ENCODE data around the gene TCF20. TPM values are rescaled to one million over a fixed set of nuclear protein-coding genes. Genes with fewer than 3 reads are reported as not detected.

TCF20 gene
- total RNA-seq, 2 experiments from 2014 or later, result 64.1 to 68.3 TPM

DNA sequence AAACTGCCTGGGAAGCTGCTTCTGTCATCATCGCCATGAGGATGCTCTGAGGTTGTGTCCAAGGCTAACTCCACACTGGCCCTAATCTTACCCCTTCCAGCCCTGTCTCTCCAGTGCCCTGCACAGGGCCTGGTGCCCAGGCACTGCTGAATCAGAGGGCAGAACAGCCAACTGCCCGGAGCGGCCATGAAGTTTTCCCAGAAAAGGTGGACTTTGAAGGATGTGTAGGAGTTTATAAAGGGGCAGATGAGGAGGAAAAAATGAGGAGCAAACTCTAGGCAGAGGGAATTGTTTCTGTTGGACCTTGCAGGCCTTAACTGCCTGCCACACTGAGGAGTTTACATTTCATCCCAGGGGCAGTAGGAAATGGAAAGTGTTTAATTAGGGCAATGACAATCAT, 39.4 kb upstream of the TCF20 start:
- Mint-ChIP-seq H3K27me3 (no peaks in the 10 kb centered on the region), H3K36me3 (ENCODE audit: low read depth) (no peaks in the 10 kb centered on the region), H3K4me1 (peaks cover 48% of the 10 kb centered on the region), H3K9me3 (ENCODE audit: low read depth) (no peaks in the 10 kb centered on the region), H3K4me3 (no peak overlapping the region), H3K27ac (no peak overlapping the region)
- intact Hi-C loops (cut with DNase I, micrococcal nuclease), result no loop called here
- ATAC-seq, result no peak
- ChIA-PET CTCF (no interaction called here), POLR2A (interaction anchor here (0.7 kb wide), 2 partner anchors 53 to 337 kb away, joined by 3 to 4 read pairs; no protein-coding TSS in a partner anchor)
- no peak for DNase-seq

DNA sequence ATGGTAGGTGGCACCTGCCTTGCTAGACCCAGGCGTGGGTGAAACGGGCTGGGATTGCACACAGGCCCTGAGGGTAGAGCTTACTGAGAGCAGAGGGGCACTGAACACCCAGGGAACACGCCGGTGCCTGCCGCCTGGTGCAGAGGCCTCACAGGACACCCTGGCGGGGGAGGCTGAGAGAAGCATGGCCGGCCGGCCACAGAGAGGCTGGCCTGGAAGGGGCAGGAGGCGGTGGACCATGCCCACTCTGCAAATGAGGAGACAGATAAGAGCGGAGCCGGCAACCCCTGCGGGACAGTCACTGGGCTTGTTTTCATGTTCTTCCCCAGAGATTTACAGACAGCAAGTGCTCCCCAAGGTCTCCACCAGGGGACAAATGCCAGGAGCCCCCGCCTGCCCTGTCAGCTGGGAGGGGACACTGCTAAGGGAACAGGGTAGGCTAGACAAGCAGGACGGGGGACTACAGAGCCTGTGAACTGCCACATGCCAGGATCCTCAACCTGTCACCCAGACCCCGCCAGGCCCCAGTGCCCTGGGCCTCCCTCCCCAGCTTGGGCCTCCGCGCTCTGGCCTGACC, 38.5 kb upstream of the TCF20 start:
- Mint-ChIP-seq H3K4me3 (no peak overlapping the region), H3K27me3 (no peaks in the 10 kb centered on the region), H3K4me1 (peaks cover 48% of the 10 kb centered on the region), H3K9me3 (ENCODE audit: low read depth) (no peaks in the 10 kb centered on the region), H3K27ac (no peak overlapping the region), H3K36me3 (ENCODE audit: low read depth) (no peaks in the 10 kb centered on the region)
- no peak for ATAC-seq
- ChIA-PET CTCF (no interaction called here), POLR2A (interaction anchor here (0.7 kb wide), 1 partner anchor 52 kb away, joined by 3 read pairs; no protein-coding TSS in a partner anchor)
- DNase-seq, result no peak
- intact Hi-C loops (cut with DNase I, micrococcal nuclease), result no loop called here

DNA sequence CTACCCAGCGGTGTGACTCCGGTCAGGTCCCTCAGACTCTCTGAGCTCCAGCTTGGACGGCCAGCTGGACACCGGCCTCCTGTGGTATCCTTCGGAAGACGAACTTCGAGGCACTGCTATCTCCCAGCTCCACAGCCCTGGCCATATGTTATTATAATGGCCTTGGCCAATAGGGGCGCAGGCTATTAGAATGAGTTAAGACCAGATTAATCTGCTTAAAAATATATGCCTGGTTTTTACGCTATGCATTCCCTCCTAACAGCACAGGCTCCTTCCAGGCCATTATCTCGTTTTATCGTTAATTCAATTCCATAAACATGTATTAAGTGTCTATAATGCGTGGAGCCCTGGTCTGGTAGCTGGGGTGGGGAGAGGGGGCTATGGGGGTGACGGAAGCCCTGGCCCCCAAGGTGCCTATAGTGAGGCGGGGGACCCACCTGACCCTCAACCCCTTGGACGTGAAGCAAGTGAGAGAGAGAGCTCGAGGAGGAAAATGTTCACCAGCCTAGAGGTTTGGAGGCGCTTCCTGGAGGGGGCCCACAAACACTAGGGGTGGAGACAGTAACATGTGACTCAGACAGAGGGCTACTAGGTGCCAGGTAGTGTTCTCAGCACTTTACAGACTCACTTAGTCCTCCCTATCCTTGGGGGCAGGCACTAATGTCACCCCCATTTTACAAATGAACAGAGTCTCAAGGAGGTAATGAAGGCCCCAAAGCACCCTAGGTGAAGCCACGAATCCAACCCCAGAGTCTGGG, 37.5 kb upstream of the TCF20 start:
- H3K27me3 Mint-ChIP-seq, result no peaks in the 10 kb centered on the region
- intact Hi-C loops (cut with DNase I, micrococcal nuclease), result no loop called here

DNA sequence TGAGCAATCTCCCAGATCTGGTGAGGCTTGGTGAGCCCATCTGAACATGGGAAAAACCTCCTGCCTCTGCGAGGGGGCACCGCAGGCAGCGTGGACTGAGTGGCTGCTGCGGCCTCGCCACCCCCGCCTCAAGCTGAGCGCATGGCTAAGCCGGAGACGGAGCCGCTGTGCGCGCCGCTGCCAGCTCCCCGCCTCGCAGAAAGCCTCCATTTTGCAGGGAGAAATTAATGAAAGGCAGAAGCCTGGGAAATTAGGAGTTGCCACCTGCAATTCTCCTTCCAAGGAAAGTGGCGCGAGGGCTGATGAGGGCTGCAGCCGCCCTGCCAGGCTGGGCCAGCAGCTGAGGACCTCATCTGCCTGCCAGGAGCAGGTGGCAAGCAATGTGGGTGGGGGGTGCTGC, 35.6 kb upstream of the TCF20 start:
- Mint-ChIP-seq H3K9me3 (ENCODE audit: low read depth) (no peaks in the 10 kb centered on the region), H3K4me1 (peaks cover 57% of the 10 kb centered on the region), H3K27ac (no peak overlapping the region), H3K27me3 (no peaks in the 10 kb centered on the region), H3K36me3 (ENCODE audit: low read depth) (no peaks in the 10 kb centered on the region), H3K4me3 (no peak overlapping the region)
- ATAC-seq, result no peak
- no peak for DNase-seq
- intact Hi-C loops (cut with DNase I, micrococcal nuclease), result no loop called here
- ChIA-PET CTCF (no interaction called here), POLR2A (no interaction called here)

More for the DNA sequence above, 37.5 kb upstream of the TCF20 start:
- Mint-ChIP-seq H3K36me3 (ENCODE audit: low read depth) (no peaks in the 10 kb centered on the region), H3K4me1 (peaks cover 48% of the 10 kb centered on the region), H3K9me3 (ENCODE audit: low read depth) (no peaks in the 10 kb centered on the region), H3K4me3 (no peak overlapping the region), H3K27ac (no peak overlapping the region)
- ATAC-seq (no peak), DNase-seq (no peak)
- ChIA-PET CTCF (no interaction called here), POLR2A (no interaction called here)

DNA sequence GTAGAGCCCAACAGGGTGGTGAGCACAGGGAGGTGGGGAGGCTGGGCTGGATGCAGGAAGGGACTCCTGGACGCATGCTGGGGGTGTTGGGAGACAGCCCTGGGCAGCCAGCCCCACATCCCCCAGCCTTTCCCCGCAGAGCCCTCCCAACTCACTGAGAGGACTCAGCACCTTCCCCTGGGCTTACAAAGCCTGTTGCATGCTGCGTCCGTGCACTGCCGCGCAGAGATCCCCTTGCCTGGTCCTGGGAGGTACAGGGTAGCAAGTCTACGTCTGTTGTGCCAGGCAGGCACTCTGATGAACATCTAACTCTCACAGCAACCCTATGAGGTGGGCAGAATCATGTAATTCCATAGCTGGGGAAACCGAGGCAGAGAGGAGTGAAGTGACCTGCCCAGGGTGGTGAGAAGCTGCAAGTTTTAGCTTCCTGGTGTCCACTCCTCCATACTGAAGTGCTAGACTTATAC, 33.9 kb upstream of the TCF20 start:
- H3K36me3 Mint-ChIP-seq (ENCODE audit: low read depth), result no peaks in the 10 kb centered on the region
- no peak overlapping the region for H3K27ac Mint-ChIP-seq
- ChIA-PET CTCF (no interaction called here), POLR2A (interaction anchor here (0.6 to 0.8 kb wide), 2 partner anchors 8 to 17 kb away, joined by 3 to 4 read pairs; no protein-coding TSS in a partner anchor)
- H3K27me3 Mint-ChIP-seq, result no peaks in the 10 kb centered on the region
- DNase-seq (no peak), ATAC-seq (no peak)
- peaks cover 69% of the 10 kb centered on the region for H3K4me1 Mint-ChIP-seq
- intact Hi-C loops (cut with DNase I, micrococcal nuclease), result no loop called here
- H3K4me3 Mint-ChIP-seq, result no peak overlapping the region
- H3K9me3 Mint-ChIP-seq (ENCODE audit: low read depth), result no peaks in the 10 kb centered on the region

DNA sequence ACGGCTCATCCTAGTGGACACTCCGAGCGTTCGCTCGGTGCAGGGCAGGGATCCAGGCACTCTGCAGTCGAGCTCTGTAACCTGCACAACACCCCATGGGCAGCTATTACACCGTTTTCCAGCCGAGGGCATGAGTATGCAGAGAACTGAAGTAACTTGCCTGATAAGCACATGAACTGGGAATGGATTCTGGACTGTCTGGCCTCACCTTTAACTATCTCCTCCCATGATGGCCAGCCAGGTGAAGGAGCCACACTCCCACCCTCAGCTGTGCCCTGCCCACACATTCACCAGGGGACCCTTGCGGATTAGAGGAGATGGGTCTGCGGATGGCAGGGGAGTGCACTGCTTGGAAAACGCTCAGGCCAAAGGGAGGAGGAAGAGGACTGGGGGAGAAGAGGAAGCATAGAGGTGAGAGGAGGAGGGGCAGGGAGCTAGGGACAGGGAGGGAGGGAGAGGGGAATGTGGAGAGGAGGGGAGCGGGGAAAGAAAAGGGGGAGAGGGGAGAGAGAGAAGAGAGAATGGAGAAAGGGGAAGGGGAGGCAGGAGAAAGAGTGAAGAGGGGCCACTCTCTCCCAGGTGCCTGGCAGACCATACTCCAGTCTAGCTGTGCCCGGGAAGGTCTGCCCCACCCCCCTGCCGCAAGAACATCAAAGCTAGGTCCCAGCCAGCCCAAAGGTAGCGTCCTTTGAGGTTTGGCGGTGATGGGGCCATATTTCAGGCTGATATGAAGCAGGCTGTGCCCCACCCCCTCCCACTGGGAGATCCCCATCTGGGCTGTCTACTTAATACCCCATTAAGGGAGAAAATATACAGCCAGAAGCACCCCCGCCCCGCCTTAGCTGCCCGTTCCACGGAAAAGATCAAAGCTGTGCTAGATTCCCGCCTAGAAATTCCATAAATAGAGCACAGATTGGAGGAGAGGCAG, 33.2 kb upstream of the TCF20 start:
- Mint-ChIP-seq H3K4me3 (no peak overlapping the region), H3K27me3 (no peaks in the 10 kb centered on the region), H3K9me3 (ENCODE audit: low read depth) (no peaks in the 10 kb centered on the region), H3K4me1 (peaks cover 75% of the 10 kb centered on the region), H3K27ac (peak overlapping the region; percentile 47), H3K36me3 (ENCODE audit: low read depth) (no peaks in the 10 kb centered on the region)
- peak; percentile 42 for DNase-seq
- CTCF ChIA-PET, result no interaction called here
- POLR2A ChIA-PET, result interaction anchor here (0.6 kb wide), 1 partner anchor 16 kb away, joined by 3 read pairs; no protein-coding TSS in a partner anchor
- intact Hi-C loops (cut with DNase I, micrococcal nuclease), result no loop called here
- ATAC-seq, result no peak

DNA sequence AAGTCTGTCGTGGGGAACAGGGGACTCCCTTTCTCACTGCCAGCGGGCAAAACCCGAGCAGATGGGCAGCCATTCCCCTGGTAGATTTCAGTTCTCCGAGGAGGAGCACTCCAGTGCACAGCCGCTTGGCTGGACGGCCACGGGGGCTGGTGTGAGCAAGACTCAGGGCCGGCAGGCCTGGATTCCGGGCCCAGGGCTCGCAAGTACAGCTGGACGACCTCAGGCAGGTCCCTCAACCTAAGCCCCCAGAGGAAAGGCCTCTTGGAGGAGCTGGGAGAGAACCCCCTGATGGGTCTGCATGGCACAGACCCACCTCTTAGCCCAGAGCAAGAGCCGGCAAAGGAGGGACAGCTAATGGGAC, 31.3 kb upstream of the TCF20 start:
- POLR2A ChIA-PET, result interaction anchor here (1.5 kb wide), 1 partner anchor 26 kb away, joined by 3 read pairs; no protein-coding TSS in a partner anchor
- H3K4me1 Mint-ChIP-seq, result peaks cover 78% of the 10 kb centered on the region
- no peaks in the 10 kb centered on the region for H3K9me3 Mint-ChIP-seq (ENCODE audit: low read depth)
- intact Hi-C loops (cut with DNase I, micrococcal nuclease), result no loop called here
- CTCF ChIA-PET, result no interaction called here
- H3K36me3 Mint-ChIP-seq (ENCODE audit: low read depth), result no peaks in the 10 kb centered on the region
- H3K27me3 Mint-ChIP-seq, result no peaks in the 10 kb centered on the region
- DNase-seq, result no peak
- no peak overlapping the region for H3K4me3 Mint-ChIP-seq
- no peak overlapping the region for H3K27ac Mint-ChIP-seq
- no peak for ATAC-seq

DNA sequence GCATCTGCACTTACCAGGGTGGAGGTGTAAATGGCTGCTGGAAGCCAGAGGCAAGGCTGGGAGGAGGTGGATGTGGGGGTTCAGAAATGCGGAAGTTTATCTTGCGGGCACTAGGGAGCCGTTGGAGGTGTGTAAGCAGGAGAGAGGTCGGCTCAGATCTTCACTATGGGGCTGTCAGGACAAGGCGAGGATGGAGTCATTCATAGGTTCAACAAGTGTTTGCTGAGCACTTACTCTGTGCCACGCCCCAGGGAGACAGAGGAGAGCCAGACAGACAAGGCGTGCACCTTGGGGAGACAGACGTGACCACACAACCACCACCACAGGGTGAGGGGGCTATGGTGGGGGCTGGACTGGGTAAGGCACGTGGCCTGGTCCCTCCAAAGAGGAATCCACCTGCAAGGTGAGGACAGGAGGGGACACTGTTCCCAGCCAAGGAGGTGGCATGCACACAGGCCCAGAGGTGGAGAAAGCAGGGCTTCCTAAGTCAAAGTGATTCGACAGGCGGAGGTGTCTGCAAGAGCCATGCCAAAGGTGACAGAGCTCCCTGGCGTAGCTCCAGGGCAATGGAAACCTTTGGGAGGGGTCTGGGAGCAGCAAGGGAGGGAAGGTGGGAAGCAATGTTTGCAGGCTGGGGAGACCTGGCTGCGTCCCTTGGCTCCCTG, 30.8 kb upstream of the TCF20 start:
- ATAC-seq (peak; percentile 9), DNase-seq (no peak)
- intact Hi-C loops (cut with DNase I, micrococcal nuclease), result no loop called here
- Mint-ChIP-seq H3K36me3 (ENCODE audit: low read depth) (no peaks in the 10 kb centered on the region), H3K9me3 (ENCODE audit: low read depth) (no peaks in the 10 kb centered on the region), H3K27me3 (no peaks in the 10 kb centered on the region), H3K27ac (peak overlapping the region; percentile 70), H3K4me3 (no peak overlapping the region), H3K4me1 (peaks cover 80% of the 10 kb centered on the region)
- ChIA-PET CTCF (no interaction called here), POLR2A (interaction anchor here (1.5 kb wide), 1 partner anchor 27 kb away, joined by 3 read pairs; no protein-coding TSS in a partner anchor)

DNA sequence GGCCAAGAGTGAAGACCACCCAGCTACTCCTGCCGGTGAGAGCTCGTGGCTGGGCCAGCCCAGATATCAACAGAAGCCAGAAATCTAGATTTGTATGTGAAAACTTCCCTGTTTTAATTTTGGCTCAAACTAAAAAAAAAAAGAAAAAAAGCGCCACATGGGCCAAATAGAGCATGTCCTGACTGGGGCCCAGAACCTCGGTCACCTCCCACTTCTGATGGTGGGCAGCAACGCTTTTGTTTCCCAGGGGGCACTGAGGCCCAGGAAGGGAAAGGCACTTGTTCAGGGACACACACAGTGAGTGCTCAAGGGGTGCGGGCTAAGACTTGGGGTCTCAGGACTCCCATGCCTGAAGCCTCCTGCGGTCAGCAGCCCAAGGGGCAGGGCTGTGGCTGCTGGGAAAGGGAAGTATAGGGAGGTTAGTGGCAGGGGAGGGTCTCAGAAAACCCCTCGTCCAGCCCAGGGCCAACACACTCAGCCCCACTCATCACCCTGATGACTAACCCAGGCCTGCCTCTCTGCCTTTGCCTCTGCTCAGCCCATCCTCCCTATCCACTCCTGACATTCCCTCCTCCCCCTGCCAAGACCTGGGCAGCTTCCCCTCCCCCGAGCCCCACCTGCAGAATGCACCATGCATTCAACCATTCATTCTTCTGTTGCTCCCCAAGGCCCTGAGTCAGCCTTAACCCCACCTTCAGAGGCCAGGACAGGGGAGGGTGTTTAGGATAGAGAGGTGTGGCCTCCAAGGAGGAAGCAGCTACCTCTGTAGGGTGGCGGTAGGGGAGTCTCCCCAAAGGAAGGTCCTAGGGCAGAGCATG, 30.0 kb upstream of the TCF20 start:
- intact Hi-C loops (cut with DNase I, micrococcal nuclease), result no loop called here
- no peaks in the 10 kb centered on the region for H3K36me3 Mint-ChIP-seq (ENCODE audit: low read depth)
- no peaks in the 10 kb centered on the region for H3K27me3 Mint-ChIP-seq
- H3K9me3 Mint-ChIP-seq (ENCODE audit: low read depth), result no peaks in the 10 kb centered on the region
- peaks cover 85% of the 10 kb centered on the region for H3K4me1 Mint-ChIP-seq
- DNase-seq, result peak; percentile 68
- peak; percentile 95 for ATAC-seq
- POLR2A ChIA-PET, result interaction anchor here (1.5 kb wide), 1 partner anchor 28 kb away, joined by 3 read pairs; no protein-coding TSS in a partner anchor
- no peak overlapping the region for H3K4me3 Mint-ChIP-seq
- CTCF ChIA-PET, result no interaction called here
- H3K27ac Mint-ChIP-seq, result peak overlapping the region; percentile 83

DNA sequence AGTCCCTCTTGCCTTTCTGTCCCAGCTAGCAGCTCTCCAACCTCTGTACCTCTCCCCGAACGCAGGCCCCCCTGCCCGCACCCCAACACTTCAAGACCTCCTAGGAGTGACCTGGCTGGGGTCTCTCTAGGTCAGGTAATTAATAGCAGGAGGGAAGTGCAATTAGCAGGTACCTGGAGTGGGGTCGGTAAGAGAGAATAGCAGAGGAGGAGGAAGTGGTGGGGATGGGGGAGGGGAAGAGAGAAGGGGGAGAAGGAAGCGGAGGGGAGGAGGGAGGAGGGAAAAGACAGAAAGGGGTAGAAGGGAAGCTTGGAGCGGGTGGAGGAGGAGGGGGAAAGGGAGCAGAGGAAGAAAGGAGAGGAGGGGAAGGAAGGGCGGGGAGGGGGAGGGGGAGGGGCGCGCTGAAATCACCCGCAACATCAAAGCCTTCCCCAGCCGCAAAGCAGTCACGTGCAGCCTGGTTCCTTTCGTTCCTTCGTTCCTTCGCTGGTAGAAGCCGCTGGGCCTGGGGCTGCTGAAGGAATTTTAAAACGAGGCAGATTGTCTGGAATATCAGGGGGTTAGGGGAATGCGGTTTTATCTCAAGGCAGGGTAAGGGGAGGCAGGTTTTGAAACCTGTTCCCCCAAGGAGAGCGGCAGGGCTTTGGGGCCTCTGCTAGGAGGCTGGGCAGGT, 29.3 kb upstream of the TCF20 start:
- DNase-seq (peak; percentile 70), ATAC-seq (no peak)
- H3K27me3 Mint-ChIP-seq, result no peaks in the 10 kb centered on the region
- ChIA-PET CTCF (no interaction called here), POLR2A (no interaction called here)
- intact Hi-C loops (cut with DNase I, micrococcal nuclease), result no loop called here
- peaks cover 84% of the 10 kb centered on the region for H3K4me1 Mint-ChIP-seq
- H3K36me3 Mint-ChIP-seq (ENCODE audit: low read depth), result no peaks in the 10 kb centered on the region
- no peak overlapping the region for H3K4me3 Mint-ChIP-seq
- peak overlapping the region; percentile 83 for H3K27ac Mint-ChIP-seq
- H3K9me3 Mint-ChIP-seq (ENCODE audit: low read depth), result no peaks in the 10 kb centered on the region

Measured in activated CD4-positive, alpha-beta T cell treated with anti-CD3 and anti-CD28 coated beads for 36 hours (primary cell).